Trophoblast cell (in vitro differentiated cells and primary cell): ENCODE measurements around the gene ZNF543.

Experiments
- DNase-seq, 2 donors: peaks; one replicate each; pipeline ENCODE4 v3.0.0-alpha.2; 2016
- H2AFZ ChIP-seq: 2 replicates; pipeline ENCODE4 v1.6.1; 2013; ENCODE audit warnings: low read length, moderate library complexity, mild to moderate bottlenecking; ENCODE audit not compliant: insufficient read depth, poor library complexity
- H2AK5ac ChIP-seq: 2 replicates; pipeline ENCODE4 v1.6.1; 2013; ENCODE audit warnings: mild to moderate bottlenecking, low read length
- H2BK120ac ChIP-seq: 2 replicates; pipeline ENCODE4 v1.6.1; 2013; ENCODE audit warnings: low read length, mild to moderate bottlenecking, moderate library complexity; ENCODE audit not compliant: insufficient read depth, poor library complexity
- H2BK12ac ChIP-seq: 2 replicates; pipeline ENCODE4 v1.6.1; 2013; ENCODE audit warnings: mild to moderate bottlenecking, low read length, moderate library complexity
- H2BK5ac ChIP-seq: 2 replicates; pipeline ENCODE4 v1.6.1; 2013; ENCODE audit warnings: low read length, low read depth, moderate library complexity, mild to moderate bottlenecking; ENCODE audit not compliant: poor library complexity
- H3K14ac ChIP-seq: 2 replicates; pipeline ENCODE4 v1.6.1; 2013; ENCODE audit warnings: mild to moderate bottlenecking, low read length
- H3K18ac ChIP-seq: 2 replicates; pipeline ENCODE4 v1.6.1; 2013; ENCODE audit warnings: mild to moderate bottlenecking, low read length
- H3K23ac ChIP-seq: 2 replicates; pipeline ENCODE4 v1.6.1; 2013; ENCODE audit warnings: low read length
- H3K27ac ChIP-seq: 2 replicates; pipeline ENCODE4 v1.5.1; 2013; ENCODE audit warnings: low read depth, mild to moderate bottlenecking, inconsistent platforms, low read length, moderate library complexity
- H3K27me3 ChIP-seq: 2 replicates; pipeline ENCODE4 v1.6.1; 2013; ENCODE audit warnings: inconsistent platforms, mild to moderate bottlenecking, low read length, moderate library complexity; ENCODE audit not compliant: insufficient read depth
- H3K36me3 ChIP-seq, 2 experiments: 1 replicate in 1 of 2; 2 replicates in 1 of 2; pipeline ENCODE4 v1.6.1; 2013; ENCODE audit warnings: low read length in 2 of 2, mild to moderate bottlenecking in 2 of 2, moderate library complexity in 1 of 2; ENCODE audit not compliant: insufficient read depth in 2 of 2, control insufficient read depth in 1 of 2
- H3K4ac ChIP-seq: 2 replicates; pipeline ENCODE4 v1.6.1; 2013; ENCODE audit warnings: low read depth, mild to moderate bottlenecking, low read length, moderate library complexity
- H3K4me1 ChIP-seq, 2 experiments: 1 replicate in 1 of 2; 2 replicates in 1 of 2; pipeline ENCODE4 v1.6.1; 2013; ENCODE audit warnings: low read length in 2 of 2, mild to moderate bottlenecking in 2 of 2, moderate library complexity in 1 of 2; ENCODE audit not compliant: insufficient read depth in 2 of 2, control insufficient read depth in 1 of 2
- H3K4me2 ChIP-seq: 2 replicates; pipeline ENCODE4 v1.6.1; 2013; ENCODE audit warnings: inconsistent platforms, mild to moderate bottlenecking, low read length, moderate library complexity
- H3K4me3 ChIP-seq: 2 replicates; pipeline ENCODE4 v1.5.1; 2013; ENCODE audit warnings: mild to moderate bottlenecking, low read depth, low read length, inconsistent platforms
- H3K79me1 ChIP-seq: one replicate; pipeline ENCODE4 v1.6.1; 2013; ENCODE audit warnings: low read length
- H3K79me2 ChIP-seq: 2 replicates; pipeline ENCODE4 v1.6.1; 2013; ENCODE audit warnings: low read length, mild to moderate bottlenecking; ENCODE audit not compliant: control insufficient read depth, insufficient read depth, poor library complexity
- H3K9ac ChIP-seq: 2 replicates; pipeline ENCODE4 v1.6.1; 2013; ENCODE audit warnings: mild to moderate bottlenecking, low read length
- H3K9me3 ChIP-seq: 2 replicates; pipeline ENCODE4 v1.6.1; 2013; ENCODE audit warnings: low read depth, mild to moderate bottlenecking, control low read depth, inconsistent platforms, low read length; ENCODE audit not compliant: insufficient read depth
- H4K12ac ChIP-seq: 2 replicates; pipeline ENCODE4 v1.6.1; 2013; ENCODE audit warnings: low read depth, mild to moderate bottlenecking, low read length, moderate library complexity
- H4K8ac ChIP-seq: 2 replicates; pipeline ENCODE4 v1.6.1; 2013; ENCODE audit warnings: low read depth, mild to moderate bottlenecking, low read length, moderate library complexity
- H4K91ac ChIP-seq: one replicate; pipeline ENCODE4 v1.6.1; 2013; ENCODE audit warnings: low read depth, mild to moderate bottlenecking, low read length, moderate library complexity
- WGBS: extraction: QIAGEN DNeasy Blood & Tissue Kit; methylation state at CpG from one replicate; pipeline ENCODE4 v1.1.7; 2013; ENCODE audit warnings: missing lambda C conversion rate; ENCODE audit not compliant: insufficient read length, insufficient coverage; ENCODE audit errors: extremely low coverage; 5-methylcytosine and 5-hydroxymethylcytosine counted together

ZNF543 gene

DNA sequence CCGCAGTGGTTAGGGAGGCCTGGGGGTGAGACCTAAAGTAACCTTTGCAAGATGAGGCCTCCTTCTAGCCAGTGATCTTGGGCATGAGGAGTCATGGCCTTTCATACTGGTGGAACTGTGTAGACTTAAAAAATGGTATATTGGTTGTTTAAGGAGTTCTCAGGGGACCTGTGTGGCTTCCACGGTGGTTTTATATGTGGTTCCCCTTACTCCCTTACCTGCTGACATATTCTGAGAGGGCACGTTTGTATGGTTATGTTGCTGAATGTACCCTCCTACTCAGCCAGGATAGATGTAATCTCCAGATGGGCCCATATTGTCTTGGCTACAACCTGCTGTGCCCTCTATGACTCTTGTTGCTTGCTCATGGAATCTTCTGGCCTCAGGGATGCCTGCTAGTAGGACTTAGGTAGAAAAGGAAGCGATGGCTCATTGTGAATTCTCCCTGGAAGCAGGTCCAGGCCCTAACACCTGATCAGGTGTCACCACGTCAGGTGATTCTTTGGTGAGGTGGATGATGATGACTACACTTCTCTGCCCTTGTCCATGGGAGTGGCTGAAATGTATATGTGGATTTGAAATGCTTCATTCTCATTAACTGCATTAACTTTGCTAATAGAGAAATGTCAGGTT is 38.1 kb upstream of the ZNF543 start:
- Histone ChIP-seq H2AK5ac (no peak overlapping the region), H3K4me3 (no peak overlapping the region)

GRCh38 chr19:57288373-57288772 is 31.9 kb upstream of the ZNF543 start:
- no CpG with 5 or more reads among the region's 4 CpGs for WGBS
- Histone ChIP-seq H2BK5ac (no peak overlapping the region), H3K4ac (peak overlapping the region; percentile 50)

More for the DNA sequence above, 38.1 kb upstream of the ZNF543 start:
- no peak overlapping the region for H3K9ac ChIP-seq
- H3K27ac ChIP-seq, result no peak overlapping the region
- H3K36me3 ChIP-seq, result peaks cover 16 to 32% of the 10 kb centered on the region in 2 experiments
- H2BK12ac ChIP-seq, result no peak overlapping the region
- no peak overlapping the region for H3K18ac ChIP-seq
- peak overlapping the region; percentile 72 for H3K4ac ChIP-seq
- H3K4me1 ChIP-seq, result peaks cover 9 to 10% of the 10 kb centered on the region in 2 experiments
- peaks cover 15% of the 10 kb centered on the region for H3K79me1 ChIP-seq
- no peak for DNase-seq
- no peak overlapping the region for H3K14ac ChIP-seq
- peaks cover 20% of the 10 kb centered on the region for H3K79me2 ChIP-seq
- H2BK5ac ChIP-seq, result no peak overlapping the region
- H3K9me3 ChIP-seq, result no peaks in the 10 kb centered on the region
- WGBS, result no CpG with 5 or more reads among the region's 5 CpGs
- no peak overlapping the region for H2AFZ ChIP-seq
- no peak overlapping the region for H2BK120ac ChIP-seq
- no peak overlapping the region for H4K91ac ChIP-seq
- H4K8ac ChIP-seq, result no peak overlapping the region
- no peak overlapping the region for H4K12ac ChIP-seq
- no peaks in the 10 kb centered on the region for H3K27me3 ChIP-seq
- no peak overlapping the region for H3K23ac ChIP-seq
- peak overlapping the region; percentile 11 for H3K4me2 ChIP-seq

GRCh38 chr19:57290970-57291369 is 29.3 kb upstream of the ZNF543 start:
- Histone ChIP-seq H3K18ac (no peak overlapping the region), H3K27me3 (no peaks in the 10 kb centered on the region), H3K23ac (no peak overlapping the region), H3K9ac (no peak overlapping the region), H3K36me3 (peaks cover 35 to 57% of the 10 kb centered on the region in 2 experiments), H3K4me1 (no peaks in the 10 kb centered on the region), H3K27ac (no peak overlapping the region), H4K91ac (no peak overlapping the region), H3K9me3 (peaks cover 1% of the 10 kb centered on the region), H2AK5ac (no peak overlapping the region), H3K4ac (no peak overlapping the region), H4K8ac (no peak overlapping the region), H3K4me2 (no peak overlapping the region), H2BK5ac (no peak overlapping the region), H3K4me3 (no peak overlapping the region), H2BK120ac (no peak overlapping the region), H3K79me2 (no peaks in the 10 kb centered on the region), H4K12ac (no peak overlapping the region), H2AFZ (no peak overlapping the region), H3K79me1 (no peaks in the 10 kb centered on the region), H2BK12ac (no peak overlapping the region), H3K14ac (no peak overlapping the region)
- no peak for DNase-seq
- WGBS, result no CpG with 5 or more reads among the region's 11 CpGs

More at GRCh38 chr19:57288373-57288772, 31.9 kb upstream of the ZNF543 start:
- no peak overlapping the region for H2BK12ac ChIP-seq
- no peak for DNase-seq
- no peaks in the 10 kb centered on the region for H3K27me3 ChIP-seq
- H3K4me1 ChIP-seq, result no peaks in the 10 kb centered on the region
- peaks cover 1% of the 10 kb centered on the region for H3K9me3 ChIP-seq
- no peak overlapping the region for H4K8ac ChIP-seq
- no peaks in the 10 kb centered on the region for H3K79me1 ChIP-seq
- no peak overlapping the region for H4K12ac ChIP-seq
- peaks cover 2% of the 10 kb centered on the region for H3K79me2 ChIP-seq
- H3K18ac ChIP-seq, result no peak overlapping the region
- no peak overlapping the region for H3K27ac ChIP-seq
- H2BK120ac ChIP-seq, result no peak overlapping the region
- H3K36me3 ChIP-seq, result peaks cover 47 to 75% of the 10 kb centered on the region in 2 experiments
- H4K91ac ChIP-seq, result no peak overlapping the region
- no peak overlapping the region for H3K4me3 ChIP-seq
- H3K23ac ChIP-seq, result no peak overlapping the region
- H2AK5ac ChIP-seq, result no peak overlapping the region
- no peak overlapping the region for H2AFZ ChIP-seq
- no peak overlapping the region for H3K4me2 ChIP-seq
- no peak overlapping the region for H3K9ac ChIP-seq
- no peak overlapping the region for H3K14ac ChIP-seq

GRCh38 chr19:57292547-57292946 is 27.7 kb upstream of the ZNF543 start:
- Histone ChIP-seq H4K91ac (no peak overlapping the region), H2BK5ac (no peak overlapping the region), H2BK12ac (no peak overlapping the region), H3K9me3 (peaks cover 1% of the 10 kb centered on the region), H3K4ac (no peak overlapping the region), H3K23ac (no peak overlapping the region), H3K79me2 (no peaks in the 10 kb centered on the region), H3K4me1 (no peaks in the 10 kb centered on the region), H2AK5ac (no peak overlapping the region), H2AFZ (no peak overlapping the region), H4K8ac (no peak overlapping the region), H3K4me2 (no peak overlapping the region), H3K79me1 (no peaks in the 10 kb centered on the region), H3K36me3 (peaks cover 34 to 46% of the 10 kb centered on the region in 2 experiments), H3K27me3 (no peaks in the 10 kb centered on the region), H3K14ac (no peak overlapping the region), H3K18ac (no peak overlapping the region), H3K27ac (no peak overlapping the region), H3K9ac (no peak overlapping the region), H4K12ac (no peak overlapping the region), H3K4me3 (no peak overlapping the region), H2BK120ac (no peak overlapping the region)
- WGBS, result no CpG with 5 or more reads among the region's 1 CpG
- no peak for DNase-seq
